GM19025 (cell line): ENCODE measurements around the gene HOXB4.

Source experiments
- ATAC-seq: cut with Tn5 transposase; IDR thresholded peaks from one replicate; pipeline ENCODE4 v1.9.1; 2021; ENCODE audit warnings: mild to moderate bottlenecking, low read depth, moderate library complexity; ENCODE audit not compliant: unreplicated experiment

HOXB4 gene

DNA sequence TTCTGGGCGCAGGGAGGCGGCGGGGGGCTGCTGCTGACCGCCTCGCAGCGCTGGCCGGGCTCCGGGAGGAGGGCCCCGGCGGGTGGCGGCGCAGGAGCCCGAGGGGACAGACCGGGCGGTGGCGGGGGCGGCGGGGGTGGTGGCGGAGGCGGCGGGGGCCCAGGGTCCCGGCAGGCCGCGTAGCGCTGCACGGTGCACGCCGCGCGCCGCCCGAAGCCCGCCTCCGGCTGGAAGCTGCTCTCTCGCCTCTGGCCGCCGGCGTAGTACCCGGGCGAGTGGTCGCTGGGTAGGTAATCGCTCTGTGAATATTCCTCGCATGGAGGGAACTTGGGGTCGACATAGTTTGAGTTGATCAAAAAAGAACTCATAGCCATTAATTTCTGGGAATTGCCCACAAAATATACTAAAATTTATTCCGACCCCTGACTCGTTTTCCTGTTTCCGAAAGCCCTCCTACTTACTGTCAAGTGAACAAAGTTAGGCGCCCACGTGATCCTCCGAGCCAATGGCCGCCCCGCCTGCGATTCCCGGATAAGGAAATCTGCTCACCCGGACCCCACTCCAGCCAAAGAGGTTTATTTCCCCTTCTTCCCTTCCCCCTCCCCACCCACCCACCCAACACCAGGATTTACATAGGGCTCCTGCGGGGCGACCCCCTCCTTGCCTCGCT is at the start of gene HOXB4:
Gene HOXB4, minus strand, starts transcription at position 405 of the 670 bp plus-strand sequence. Its CDS starts 31 bp downstream, at position 374.
- no peak for ATAC-seq

DNA sequence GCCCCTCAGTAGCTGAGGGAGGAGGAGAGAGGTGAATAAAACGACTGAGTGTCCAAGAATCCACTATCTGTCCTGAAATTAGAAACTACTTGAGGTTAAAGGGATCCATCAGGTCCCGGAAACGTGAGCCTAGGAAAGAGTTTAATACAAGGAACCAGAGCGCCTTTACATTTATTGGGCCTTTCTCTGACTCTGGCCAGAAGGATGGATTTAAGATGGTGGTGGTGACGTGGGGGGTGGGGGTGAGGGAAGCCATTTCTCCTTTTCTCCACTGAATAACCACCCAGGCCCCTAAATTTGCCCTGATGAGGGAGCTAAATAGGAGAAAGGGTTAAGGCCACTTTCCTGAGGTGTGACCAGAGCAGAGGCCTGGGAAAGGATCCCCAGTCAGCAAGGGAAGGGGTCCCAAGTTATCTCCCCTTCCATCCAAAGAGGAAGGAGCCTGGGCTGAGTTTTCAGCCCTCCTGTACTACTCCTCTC is 49.0 kb upstream of the HOXB4 start:
- no peak for ATAC-seq

DNA sequence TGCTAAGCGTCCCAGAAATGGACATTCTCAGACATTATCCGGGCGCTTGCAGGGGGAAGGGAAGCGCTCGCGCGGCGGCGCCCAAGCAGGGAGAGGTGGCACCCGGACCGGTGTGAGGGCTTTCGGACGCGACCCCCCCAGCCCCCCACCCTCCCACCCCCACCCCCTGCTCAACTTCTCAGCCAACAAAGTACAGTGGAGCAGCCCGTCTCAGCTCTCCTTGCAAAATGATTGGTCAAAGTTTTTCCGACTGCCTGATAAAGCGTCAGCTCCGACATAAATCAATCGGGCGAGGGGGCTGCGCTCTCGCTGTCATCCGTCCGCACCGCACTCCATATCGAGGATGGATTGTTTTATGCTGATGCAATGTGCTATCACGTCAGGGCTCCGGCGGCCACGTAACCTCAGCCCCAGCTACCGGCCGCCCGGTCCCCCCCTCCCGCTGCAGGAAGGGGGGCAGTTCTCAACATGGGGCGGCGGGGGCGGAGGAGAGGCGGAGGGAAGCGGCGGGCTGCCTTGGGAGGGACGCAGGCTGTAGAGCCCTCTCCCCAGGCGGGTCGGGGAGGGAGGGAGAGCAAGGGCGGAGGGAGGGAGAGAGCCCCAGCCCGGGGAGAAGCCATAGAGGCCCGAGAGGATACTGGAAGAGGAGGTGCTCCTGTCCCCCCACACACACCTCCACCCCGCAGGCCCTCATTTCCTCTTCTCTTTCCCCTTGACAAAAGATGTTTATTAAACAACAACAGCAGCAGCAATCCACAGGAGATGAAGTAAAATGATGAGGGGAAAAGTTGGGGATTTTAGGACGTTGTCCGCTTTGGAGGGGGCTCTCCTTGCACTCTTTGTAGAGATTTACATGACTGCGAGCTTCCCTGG is 48.3 kb upstream of the HOXB4 start, which contains the start of gene HOXB9:
Gene HOXB9, minus strand, starts transcription at position 114 of the 873 bp plus-strand sequence. Its CDS starts 89 bp downstream, at position 25.
- no peak for ATAC-seq

DNA sequence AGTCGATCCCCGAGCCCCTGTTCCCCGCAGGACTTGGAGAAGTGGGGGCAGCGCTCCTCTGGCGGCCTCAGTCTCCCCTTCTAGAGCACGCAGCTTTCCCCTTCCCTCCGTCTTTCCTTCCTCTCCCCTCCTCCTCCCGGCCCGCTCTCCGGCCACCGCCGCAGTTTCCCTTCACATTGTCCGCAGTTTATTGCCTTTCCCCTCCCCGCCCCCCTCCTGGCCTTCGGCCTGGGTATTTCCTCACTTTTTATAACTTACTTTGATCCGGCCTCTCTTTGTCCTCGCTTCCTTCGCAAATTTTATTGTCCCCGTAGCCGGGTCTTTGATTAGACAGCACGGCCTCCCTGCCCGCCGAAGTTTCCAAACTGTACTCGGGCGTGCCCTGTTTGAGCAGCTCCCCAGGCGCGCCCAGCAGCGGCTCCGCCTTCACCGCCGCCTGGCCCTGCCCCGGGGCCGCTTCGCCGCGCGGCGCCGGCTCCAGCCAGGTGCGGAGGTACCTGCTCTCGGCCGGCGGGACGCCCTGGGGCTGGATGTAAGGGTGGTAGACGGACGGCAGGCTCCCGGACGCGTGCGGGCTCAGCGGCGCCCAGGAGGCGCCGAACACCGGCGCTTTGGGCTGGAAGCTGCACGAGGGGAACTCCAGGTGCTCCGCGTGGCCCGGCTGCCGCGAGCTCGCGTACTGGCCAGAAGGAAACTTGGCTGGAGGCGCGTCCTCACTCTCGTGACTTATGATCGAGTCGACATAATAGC is 47.5 kb upstream of the HOXB4 start:
- no peak for ATAC-seq

DNA sequence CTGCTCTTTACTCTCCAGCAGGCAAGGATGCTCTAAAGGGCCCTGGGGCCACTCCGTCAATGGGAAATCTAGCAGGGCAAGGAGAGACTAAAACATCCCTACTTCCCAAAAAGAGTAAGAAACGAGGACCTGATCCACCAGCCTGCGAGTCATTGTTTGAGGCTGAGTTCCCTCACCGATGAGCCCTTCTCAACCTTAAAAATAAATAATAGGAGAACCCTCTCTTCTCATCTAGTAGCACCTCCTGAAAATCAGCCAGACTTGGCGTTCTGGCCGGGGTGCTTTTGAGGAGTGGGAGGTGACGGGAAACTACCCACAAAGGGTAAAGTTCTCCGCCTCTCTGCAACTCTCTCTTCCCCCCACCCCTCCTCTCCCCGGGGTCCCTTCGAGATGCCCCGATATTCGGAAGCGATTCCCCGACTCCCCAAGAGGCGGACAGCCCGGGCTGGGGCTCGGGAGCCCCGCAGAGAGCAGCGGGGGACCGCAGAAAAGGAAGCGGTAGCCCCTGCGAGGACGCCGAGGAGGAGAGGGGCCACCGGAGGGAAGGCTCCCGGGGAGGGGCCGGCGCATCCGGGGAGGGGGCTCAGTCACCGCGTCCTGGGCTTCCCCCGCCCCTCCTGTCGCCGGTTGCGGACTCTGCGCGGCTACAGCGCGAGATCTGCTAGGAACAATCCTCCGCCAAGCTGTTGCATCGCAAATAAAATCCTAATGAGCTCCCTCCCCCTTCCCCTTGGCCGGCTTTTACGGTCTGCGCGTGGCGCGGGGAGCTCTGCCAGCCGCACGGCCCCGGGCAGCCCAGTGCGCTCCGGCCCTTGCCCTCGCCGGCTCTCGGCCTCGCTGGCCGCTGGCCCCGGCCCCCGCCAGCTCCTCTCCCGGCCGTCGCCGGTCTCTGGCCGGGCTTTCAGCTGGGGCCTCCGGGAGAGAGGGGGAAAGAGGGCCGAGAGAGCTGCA is 46.7 kb upstream of the HOXB4 start:
- no peak for ATAC-seq

DNA sequence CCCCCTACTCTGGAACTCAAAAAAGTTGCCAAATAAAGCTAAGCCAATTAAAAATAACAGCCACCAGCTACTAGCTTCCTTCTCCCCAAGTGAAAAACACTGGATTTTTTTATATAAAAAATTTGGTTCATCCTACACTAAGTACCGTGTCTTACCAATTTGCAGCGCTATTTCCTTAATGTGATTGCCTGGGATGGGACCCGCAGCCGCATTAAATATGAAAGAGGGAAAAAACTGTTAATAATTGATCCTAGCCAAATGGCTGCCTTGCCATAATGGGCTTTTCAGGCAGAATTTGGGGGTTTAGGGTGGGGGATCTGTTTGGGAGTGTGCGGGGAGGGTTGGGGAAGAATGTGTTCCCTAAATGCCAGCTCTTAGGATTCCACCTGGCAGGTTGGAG is 46.0 kb upstream of the HOXB4 start:
- ATAC-seq = no peak

DNA sequence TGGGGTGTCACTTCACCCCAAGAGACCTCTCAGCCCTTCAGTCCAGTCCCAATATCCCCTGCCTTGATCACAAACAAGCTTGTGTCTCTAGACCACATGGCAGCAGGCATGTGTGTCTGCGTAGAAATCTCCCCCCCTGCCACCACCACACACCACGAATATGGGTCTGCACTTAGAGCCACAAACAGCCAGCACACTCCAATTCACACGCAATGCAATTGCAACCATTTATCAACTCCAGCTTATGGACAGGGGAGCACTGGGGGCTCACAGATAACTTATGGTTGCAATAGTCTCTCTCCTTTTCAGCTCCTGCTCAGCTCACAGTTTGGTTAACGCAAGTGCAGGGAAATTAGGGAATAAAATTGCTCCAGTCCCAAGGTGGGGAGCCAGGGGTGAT is 45.4 kb upstream of the HOXB4 start:
- ATAC-seq = no peak

DNA sequence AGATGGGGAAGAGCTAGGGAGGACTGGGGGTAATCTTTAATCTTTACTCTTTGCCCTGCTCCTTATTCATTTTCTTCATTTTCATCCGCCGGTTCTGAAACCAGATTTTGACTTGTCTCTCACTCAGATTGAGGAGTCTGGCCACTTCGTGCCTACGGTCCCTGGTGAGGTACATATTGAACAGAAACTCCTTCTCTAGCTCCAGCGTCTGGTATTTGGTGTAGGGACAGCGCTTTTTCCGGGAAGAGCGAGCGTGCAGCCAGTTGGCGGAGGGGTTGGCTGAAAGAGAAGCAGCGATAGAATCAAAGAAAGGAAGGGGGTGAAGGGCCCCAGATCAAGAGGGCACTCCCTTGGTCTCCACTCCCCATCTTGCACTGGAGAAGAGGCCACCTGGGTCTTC is 44.7 kb upstream of the HOXB4 start:
- ATAC-seq = no peak

DNA sequence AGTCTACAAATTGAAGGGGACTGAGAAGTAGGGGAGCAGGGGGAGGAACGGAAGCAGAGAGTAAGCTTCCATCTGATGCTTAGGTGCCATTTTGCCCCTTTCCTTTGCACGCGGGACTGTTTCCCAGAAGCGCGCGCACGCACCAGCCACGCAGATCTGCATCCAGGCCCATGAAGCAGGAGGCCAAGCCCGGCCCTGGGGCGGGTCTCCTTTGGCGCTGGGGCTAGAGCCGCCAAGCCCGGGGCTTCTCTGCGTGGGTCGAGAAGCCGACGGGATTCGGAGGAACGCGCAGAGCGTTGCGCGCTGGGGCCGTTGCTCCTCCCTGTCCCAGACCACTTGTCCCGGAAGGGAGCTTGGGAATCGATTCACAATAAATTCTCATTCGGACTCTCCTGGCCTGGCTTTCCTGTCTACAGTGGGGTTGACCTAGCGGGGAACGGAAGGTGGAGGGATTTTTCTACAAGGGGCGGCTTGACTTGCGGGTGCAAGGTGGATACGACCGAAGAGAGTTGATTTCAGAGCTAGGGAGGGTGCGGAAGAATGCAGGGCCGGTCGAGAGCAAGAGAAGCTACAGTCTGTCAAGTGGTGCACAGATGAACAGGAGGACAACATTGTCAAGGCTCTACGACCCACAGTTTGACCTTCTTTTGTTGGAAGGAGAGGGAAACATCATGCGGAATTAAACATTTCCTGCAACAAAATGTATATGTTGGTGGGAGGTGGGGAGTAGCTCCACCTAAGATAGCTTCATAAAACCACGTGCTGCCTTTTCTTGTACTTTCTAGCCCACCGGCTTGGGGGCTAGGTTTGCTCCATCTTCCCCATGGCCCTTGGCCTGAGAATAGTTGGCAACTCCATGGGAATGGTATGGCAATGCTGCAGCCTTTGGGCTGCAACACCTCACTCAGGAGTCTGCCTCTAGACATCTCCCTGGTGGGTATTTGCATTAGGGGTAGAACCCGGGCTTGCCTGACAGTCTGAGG is 43.6 kb upstream of the HOXB4 start:
- ATAC-seq = no peak

DNA sequence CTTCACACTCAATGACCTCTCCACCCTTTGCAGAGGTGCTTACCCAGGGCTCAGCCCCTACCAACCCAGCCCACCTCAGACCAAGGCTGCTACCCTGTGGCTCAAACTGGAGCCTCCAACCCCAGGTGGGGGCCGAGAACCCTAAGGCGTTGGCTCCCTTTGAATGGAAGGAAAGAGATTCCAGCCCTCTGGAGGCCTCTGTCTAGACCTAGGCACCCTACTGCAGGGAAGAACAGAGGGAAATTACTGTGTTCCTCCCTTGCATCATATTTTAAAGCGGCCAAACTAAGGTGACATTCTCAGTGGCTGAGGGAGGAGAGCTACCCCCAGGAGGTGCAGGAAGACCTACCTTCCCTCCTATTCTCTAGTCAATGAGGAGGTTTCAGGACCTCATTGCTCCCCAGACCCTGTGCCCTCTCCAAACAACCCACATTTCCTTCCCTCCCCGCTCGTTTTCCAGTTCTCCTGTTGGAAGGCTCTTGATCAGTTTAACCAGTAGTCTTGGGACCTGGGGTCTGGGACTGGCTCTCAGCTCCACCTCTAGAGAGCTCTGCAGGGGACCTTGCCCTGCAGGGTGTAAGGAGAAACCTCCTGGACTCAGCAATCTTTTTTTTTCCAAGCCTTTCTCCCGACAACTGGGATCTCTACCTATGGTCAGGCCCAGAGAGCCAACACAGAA is 42.5 kb upstream of the HOXB4 start:
- ATAC-seq = no peak

DNA sequence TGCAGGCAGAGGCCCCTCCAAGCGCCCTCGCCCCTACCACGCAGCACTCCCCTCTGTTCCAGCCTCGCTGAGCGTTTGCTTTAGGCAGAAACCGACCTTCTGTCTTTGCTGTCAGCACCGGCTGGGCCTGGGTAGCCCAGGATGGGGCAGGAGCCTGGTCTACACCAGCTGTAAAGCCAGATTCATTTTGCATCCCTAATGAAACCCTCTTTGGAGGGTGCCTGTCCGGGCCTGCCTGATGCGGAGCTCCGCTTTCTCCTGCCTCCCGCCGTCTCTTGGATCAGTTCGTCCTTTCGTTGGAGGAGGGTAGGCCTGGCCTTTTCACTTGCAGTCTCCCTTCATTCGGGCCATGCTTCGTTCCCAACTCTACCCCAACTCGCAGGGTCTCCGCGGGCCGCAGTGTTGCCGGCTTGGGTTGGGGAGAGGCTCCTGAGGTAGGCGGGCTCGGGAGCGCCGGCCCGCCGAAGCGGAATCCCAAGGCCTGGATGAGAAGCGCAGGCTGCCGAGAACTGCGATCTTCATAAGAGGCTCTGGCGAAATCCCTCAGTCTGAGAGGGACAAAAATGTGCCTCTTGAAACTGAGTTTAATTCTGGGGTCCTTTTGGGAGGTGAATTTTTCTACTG is 41.8 kb upstream of the HOXB4 start:
- ATAC-seq = no peak

DNA sequence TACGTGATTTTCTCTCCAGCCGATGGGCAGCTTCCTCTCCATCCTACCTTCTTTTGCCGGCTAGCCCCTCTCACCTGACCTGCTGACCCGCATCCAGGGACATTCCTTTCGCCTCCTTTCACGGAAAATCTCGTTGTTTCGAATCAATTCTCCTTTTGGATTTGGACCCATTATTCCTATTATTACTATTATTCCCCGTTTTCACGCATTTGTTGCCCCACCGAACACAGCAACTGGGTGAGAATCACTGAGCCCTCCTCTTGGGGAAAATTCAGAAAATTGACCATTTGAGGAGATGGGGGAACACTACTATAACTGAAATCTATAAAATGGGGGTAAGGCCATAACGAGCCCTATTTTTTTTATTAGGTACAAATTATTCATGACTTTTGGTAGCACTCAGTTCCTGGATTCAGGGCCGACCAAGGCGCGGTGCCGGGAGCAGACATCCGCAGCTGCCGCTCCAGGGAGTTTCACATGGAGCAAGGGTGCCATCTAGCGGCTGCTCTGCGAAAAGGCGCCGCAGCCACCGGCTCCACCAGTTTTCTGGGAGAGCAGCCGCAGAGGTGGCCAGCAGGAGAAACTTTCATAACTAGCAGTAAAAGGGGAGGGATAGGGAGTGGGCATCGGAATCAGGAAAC is 40.2 kb upstream of the HOXB4 start:
- no peak for ATAC-seq

DNA sequence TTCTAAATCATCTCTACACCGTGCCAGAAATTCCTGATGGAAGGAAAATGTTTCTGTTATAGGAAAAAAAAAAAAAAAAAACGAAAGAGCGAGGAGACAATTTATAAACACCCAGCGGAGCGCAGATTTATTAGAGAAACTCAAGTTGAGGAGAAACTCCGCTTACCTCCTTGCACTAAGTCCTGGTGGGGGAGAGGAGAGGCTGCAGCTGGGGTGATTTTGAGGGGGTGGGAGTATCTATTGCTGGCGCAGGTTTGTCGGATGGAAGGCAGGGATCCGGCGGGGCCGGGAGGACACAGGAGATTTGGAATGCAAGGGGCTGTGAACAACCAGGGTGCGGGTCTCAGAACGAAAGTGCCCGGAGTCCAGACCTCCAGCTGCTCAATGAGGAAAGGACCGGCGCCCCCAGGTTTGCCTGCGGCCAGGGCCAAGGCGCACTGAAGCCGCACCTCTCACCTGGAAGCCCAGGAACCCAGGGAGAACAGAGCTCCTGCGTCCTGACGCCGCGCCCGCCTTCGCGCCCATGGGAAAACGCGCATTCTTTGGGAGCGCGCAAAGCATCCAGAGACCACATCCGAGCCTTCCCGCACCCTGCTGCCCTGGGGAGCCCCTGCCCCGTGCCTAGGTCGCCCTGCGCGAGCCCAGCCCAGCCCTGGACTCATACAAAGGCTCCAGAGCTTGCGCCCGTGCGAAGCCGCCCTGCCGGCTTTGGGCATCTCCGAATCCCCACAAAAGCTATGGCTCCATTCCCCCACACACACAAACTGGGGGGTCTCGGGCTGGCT is 39.5 kb upstream of the HOXB4 start:
- no peak for ATAC-seq

DNA sequence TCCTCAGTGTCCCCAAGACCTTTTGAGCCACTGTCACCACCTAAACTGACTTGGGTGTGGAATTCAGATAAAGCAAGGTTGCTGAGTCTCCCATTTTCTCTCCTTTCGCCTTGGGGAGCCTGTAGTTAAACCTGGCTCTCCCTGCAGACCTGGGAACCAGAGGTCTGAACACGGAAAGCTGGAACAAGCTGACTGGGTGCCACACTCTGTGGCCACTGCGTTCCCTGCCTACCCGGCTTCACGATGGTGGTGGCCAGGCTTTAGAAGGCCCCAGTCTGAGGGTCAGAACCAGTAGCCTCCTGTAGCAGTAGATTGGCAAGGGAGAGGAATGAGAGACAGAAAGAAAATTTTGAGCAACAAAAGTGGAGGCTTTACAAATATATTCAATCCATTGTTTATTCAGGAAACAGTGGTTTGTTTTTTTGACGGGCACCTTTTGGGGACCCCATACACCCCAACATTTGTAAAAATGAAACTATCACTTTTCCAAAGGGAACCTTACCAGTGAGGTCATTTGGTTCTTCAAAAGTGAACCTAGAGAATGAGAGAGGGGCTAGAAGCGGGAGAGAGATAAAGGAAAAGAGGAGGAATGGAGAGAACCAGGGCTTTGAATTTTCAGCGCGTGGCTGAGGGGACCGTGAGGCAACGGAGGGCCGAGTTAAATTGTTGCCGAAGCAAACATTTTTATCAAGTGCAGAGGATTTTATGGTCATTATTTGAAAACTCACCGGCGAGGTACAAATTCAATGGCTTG is 38.7 kb upstream of the HOXB4 start:
- no peak for ATAC-seq

DNA sequence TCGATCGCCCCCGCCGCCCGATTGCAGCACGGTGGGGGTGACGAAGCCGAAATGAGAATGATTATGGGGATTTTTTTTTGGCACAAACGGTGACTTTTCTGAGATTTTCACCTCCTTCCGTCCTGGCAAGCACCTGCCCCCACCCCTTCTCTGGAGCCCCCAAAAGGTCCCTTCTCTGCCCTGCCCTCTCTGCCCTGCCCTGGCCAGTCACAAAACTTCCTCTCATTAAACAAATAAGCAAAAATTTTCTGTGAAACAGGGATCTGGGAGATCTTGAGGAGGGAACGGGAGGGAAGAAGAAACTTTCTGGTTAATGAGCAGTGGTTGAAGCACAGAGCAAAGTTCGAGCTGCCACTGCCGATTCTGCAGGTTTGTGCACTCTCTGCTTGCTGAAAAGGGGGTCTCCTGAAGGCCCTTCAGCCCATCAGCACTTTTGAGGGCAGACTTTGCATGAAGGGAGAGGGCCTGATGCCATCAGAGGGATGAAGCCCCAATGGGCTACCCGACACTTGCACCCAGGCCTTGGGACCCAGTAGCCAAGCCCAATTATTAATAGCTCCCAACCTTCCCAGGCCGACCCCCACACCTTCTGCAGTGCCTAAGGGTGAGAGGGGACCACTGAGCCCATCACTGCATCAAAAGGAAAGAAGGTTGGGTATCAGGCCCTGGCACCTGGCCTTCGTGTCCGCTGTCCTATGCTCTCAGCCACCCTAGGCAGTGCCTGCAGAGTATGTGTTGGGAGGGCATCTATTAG is 38.0 kb upstream of the HOXB4 start:
- ATAC-seq = no peak
